Heart left ventricle (tissue), 13 donors: Measurements from ENCODE around the gene DNMT3A.

Source experiments
- POLR2A ChIP-seq, 2 donors: fragments of 450-650 bp; IDR thresholded peaks; one replicate each; pipeline ENCODE4 v1.6.1; 2017; ENCODE audit warnings: antibody characterized with exemption in 2 of 2, mild to moderate bottlenecking in 2 of 2, moderate library complexity in 2 of 2
- TF ChIP-seq, protein P1 (sequence below), 12 donors: fragments of 200-600 bp; sonication (generic) in 4 of 12; IDR thresholded peaks; one replicate each; pipeline versions ENCODE4 v1.5.0 to v1.8.0; 2018 to 2022; ENCODE audit warnings: antibody characterized with exemption in 12 of 12, mild to moderate bottlenecking in 5 of 12
- donor health status: ischemic (EF 13 %, LVEDD 7.1; RV severe dilation, severe dysfunction).
- donor health status: DM: no; HTN: yes; CAD: no.
- donor health status: DM: no; HTN: no; CAD: no.
- donor health status: ischemic (EF 25% LVEDD 6.9; RV normal size, moderate dysfunction).
- donor health status: ischemic (EF 25% LVEDD 5.7; RV mildly dilated, moderate dysfunction).
- donor health status: ischemic (EF 35%, LVEDD 5.7; RV mildly dilated, moderate dysfunction).
- donor health status: nonischemic (EF 11% LVEDD 7.7; RV severe dilation, severe dysfunction).
- donor health status: DM: yes; HTN: yes; CAD: no.
- donor health status: PGD.
- donor health status: ischemic (EF 29% LVEDD 5.4; RV normal size, mild dysfunction).
- donor health status: nonischemic (EF 23%, LVEDD 6.1; RV moderate dilation, normal function).

DNA sequence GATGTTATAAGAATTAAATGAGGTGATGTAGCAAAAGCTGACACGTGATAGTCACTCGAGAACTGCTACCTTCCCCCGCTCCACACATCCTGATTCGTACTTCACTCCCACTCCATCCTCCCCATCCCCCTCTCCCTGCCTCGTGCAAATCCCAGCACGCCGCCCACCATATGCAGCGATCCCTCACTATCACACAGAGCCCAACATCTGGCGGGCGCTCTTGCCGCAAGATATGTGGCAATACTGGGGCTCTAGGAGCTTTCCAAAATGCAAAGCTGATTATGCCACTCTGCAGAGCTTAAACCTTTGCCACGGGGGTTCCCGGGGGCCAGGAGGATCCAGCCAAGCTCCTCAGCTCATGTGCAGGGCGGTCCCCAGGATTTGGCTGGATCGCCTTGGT is 37.4 kb downstream of the DNMT3A start:
- TF ChIP-seq, protein P1, sequence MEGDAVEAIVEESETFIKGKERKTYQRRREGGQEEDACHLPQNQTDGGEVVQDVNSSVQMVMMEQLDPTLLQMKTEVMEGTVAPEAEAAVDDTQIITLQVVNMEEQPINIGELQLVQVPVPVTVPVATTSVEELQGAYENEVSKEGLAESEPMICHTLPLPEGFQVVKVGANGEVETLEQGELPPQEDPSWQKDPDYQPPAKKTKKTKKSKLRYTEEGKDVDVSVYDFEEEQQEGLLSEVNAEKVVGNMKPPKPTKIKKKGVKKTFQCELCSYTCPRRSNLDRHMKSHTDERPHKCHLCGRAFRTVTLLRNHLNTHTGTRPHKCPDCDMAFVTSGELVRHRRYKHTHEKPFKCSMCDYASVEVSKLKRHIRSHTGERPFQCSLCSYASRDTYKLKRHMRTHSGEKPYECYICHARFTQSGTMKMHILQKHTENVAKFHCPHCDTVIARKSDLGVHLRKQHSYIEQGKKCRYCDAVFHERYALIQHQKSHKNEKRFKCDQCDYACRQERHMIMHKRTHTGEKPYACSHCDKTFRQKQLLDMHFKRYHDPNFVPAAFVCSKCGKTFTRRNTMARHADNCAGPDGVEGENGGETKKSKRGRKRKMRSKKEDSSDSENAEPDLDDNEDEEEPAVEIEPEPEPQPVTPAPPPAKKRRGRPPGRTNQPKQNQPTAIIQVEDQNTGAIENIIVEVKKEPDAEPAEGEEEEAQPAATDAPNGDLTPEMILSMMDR (IDR thresholded peaks at IDR 0.05), result no peak
- no peak for TF ChIP-seq POLR2A (IDR thresholded peaks at IDR 0.05)
